ENCODE measurements around the gene SRSF8. TPM values are rescaled to one million over a fixed set of nuclear protein-coding genes. Genes with fewer than 3 reads are reported as not detected.
"Not testable (repeated sequence)": the region's sequence is repeated elsewhere in the genome, so short reads cannot be mapped to it uniquely, and the experiment has no call there.

Gene SRSF8
- total and polyA plus RNA-seq, 4 experiments from 2014 or later, result 104 to 147 (median 112) TPM

DNA sequence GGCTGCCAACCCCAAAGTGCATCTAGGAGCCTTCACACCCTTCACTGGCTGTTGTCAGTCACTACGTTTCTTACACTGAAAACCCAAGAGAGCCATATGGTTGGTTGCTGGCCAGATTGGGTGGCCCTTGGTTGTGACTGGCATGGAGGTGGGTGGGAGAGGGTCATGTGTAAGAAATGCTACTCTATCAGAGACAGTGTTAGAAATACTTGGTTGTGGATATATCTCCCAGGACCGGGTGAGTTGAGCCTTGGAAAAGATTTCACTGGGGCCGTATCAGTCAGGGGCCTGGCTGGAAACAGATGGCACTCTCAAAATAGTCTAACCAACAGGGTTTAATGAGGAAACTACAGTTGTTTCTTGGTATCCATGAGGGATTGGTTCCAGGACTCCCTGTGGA is 38.1 kb downstream of the SRSF8 start:
- H3K9me3 ChIP-seq (ENCODE audit: control insufficient read depth in 1 of 2, low read length in 2 of 2), result no peaks in the 10 kb centered on the region
- H3K36me3 ChIP-seq (ENCODE audit: insufficient read depth, low read length), result peaks cover 8% of the 10 kb centered on the region
- ChIA-PET CTCF (ENCODE audit: partially characterized antibody) (interaction anchor here (1.4 kb wide), 1 partner anchor 47 kb away, joined by 4 read pairs; no protein-coding TSS in a partner anchor), POLR2A (ENCODE audit: partially characterized antibody) (no interaction called here)
- Mint-ChIP-seq H3K27ac (peak overlapping the region in 1 of 7 donors; percentile 48), H3K4me1 (peaks cover 0 to 9% (median 7%) of the 10 kb centered on the region in 4 donors), H3K9me3 (peaks cover 0 to 2% (median 0%) of the 10 kb centered on the region in 8 donors), H3K27me3 (no peaks in the 10 kb centered on the region), H3K36me3 (peaks cover 14 to 32% of the 10 kb centered on the region in 2 donors), H3K4me3 (no peak overlapping the region)
- no peaks in the 10 kb centered on the region for H3K4me1 ChIP-seq (ENCODE audit: insufficient read depth, low read length)
- no peak overlapping the region for H3K27ac ChIP-seq (ENCODE audit: low read depth, low read length)
- intact Hi-C loops (cut with micrococcal nuclease), result no loop called here
- DNase-seq, result no peak
- H3K4me3 ChIP-seq (ENCODE audit: low read length in 2 of 2), result no peak overlapping the region
- no peaks in the 10 kb centered on the region for H3K27me3 ChIP-seq (ENCODE audit: insufficient read depth, low read length)

DNA sequence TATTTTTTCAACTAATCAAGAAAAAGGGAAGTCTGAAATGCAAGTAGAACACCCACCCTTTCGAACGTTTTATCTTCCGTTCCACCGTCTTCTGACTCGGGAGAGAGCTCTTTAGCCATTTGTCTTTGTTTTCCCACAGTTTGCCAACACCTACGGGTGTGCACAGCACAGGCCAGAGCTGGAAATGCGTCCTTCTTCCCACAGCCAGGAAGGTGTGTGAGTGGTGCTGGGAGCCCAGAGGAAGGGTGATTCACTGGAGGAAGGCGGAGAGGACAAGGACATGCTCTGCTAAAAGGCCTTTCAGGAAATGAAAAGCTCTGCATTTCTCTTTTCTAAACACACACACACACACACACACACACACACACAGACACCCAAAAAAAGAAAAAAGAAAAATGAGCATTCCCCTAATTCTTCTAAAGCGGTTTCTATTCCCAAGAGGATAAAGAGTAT is 41.5 kb downstream of the SRSF8 start:
- peak overlapping the region in 1 of 7 donors; percentile 53 for H3K27ac Mint-ChIP-seq
- DNase-seq, result no peak
- Histone ChIP-seq H3K36me3 (ENCODE audit: insufficient read depth, low read length) (peaks cover 9% of the 10 kb centered on the region), H3K9me3 (ENCODE audit: control insufficient read depth in 1 of 2, low read length in 2 of 2) (no peaks in the 10 kb centered on the region), H3K4me1 (ENCODE audit: insufficient read depth, low read length) (no peaks in the 10 kb centered on the region), H3K27me3 (ENCODE audit: insufficient read depth, low read length) (no peaks in the 10 kb centered on the region), H3K27ac (ENCODE audit: low read depth, low read length) (no peak overlapping the region), H3K4me3 (ENCODE audit: low read length in 2 of 2) (no peak overlapping the region)
- H3K27me3 Mint-ChIP-seq, result no peaks in the 10 kb centered on the region
- H3K4me3 Mint-ChIP-seq, result no peak overlapping the region
- H3K9me3 Mint-ChIP-seq, result peaks cover 0 to 2% (median 0%) of the 10 kb centered on the region in 8 donors
- H3K36me3 Mint-ChIP-seq, result peaks cover 19 to 35% of the 10 kb centered on the region in 2 donors
- ChIA-PET POLR2A (ENCODE audit: partially characterized antibody) (interaction anchor here (1.4 kb wide), 1 partner anchor 19 kb away, joined by 6 read pairs; the partner anchor contains the start of gene ENDOD1), CTCF (ENCODE audit: partially characterized antibody) (interaction anchor here (1.0 to 2.1 kb wide), 2 partner anchors 15 to 34 kb away, joined by 3 to 6 read pairs; no protein-coding TSS in a partner anchor)
- intact Hi-C loops (cut with micrococcal nuclease), result no loop called here
- H3K4me1 Mint-ChIP-seq, result peaks cover 0 to 15% (median 6%) of the 10 kb centered on the region in 4 donors

DNA sequence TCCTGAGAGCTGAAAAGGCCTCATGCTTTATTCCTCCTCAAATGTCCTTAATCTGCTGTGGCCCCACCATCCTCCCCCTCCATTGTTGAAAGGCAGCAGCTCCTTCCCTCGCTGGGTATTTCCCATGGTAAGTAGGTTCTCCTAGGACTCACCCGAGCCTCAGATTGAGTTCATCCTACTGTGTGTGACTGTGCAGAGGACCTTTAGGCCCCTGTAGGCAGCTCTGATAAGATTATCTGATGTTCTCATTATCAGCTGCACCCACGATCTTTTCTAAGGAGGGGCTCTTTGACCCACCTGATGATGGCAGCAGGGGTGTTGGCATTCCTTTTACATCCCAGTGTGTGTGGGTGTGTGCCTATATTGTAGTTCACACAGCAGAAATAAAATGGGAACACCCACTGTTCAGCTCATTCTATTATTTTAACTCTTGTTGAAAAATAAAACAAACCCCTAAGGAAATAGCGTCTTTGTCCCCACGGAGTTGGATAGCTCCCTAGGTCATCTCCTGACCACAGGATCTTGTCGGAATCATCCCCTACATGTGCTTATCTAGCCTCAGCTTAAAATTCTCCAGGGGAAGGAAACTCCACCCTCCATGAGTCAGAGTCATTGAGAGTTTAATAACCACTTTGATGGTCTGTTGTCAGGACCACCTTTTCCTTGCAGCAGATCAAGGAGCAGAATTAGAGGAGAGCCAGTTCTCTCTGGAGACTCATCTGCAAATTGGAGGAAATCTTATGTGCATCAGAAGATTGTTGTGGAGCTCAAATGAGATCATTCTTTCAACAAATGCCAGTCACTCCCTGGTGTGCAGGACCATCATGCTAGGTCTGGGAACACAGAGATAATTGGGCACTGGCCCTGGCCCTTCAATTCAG is 42.2 kb downstream of the SRSF8 start:
- no peaks in the 10 kb centered on the region for H3K4me1 ChIP-seq (ENCODE audit: insufficient read depth, low read length)
- peaks cover 0 to 3% (median 0%) of the 10 kb centered on the region in 8 donors for H3K9me3 Mint-ChIP-seq
- ChIA-PET POLR2A (ENCODE audit: partially characterized antibody) (interaction anchor here (1.4 kb wide), 1 partner anchor 20 kb away, joined by 6 read pairs; the partner anchor contains the start of gene ENDOD1), CTCF (ENCODE audit: partially characterized antibody) (interaction anchor here (1.0 to 2.1 kb wide), 2 partner anchors 16 to 33 kb away, joined by 3 to 6 read pairs; no protein-coding TSS in a partner anchor)
- H3K27ac ChIP-seq (ENCODE audit: low read depth, low read length), result no peak overlapping the region
- H3K36me3 Mint-ChIP-seq, result peaks cover 16 to 38% of the 10 kb centered on the region in 2 donors
- no peak overlapping the region for H3K4me3 Mint-ChIP-seq
- H3K9me3 ChIP-seq (ENCODE audit: control insufficient read depth in 1 of 2, low read length in 2 of 2), result no peaks in the 10 kb centered on the region
- peaks cover 0 to 15% (median 6%) of the 10 kb centered on the region in 4 donors for H3K4me1 Mint-ChIP-seq
- no peak overlapping the region for H3K4me3 ChIP-seq (ENCODE audit: low read length in 2 of 2)
- intact Hi-C loops (cut with micrococcal nuclease), result no loop called here
- peak overlapping the region in 1 of 7 donors; percentile 58 for H3K27ac Mint-ChIP-seq
- DNase-seq, result no peak
- H3K27me3 ChIP-seq (ENCODE audit: insufficient read depth, low read length), result no peaks in the 10 kb centered on the region
- no peaks in the 10 kb centered on the region for H3K27me3 Mint-ChIP-seq
- peaks cover 9% of the 10 kb centered on the region for H3K36me3 ChIP-seq (ENCODE audit: insufficient read depth, low read length)

DNA sequence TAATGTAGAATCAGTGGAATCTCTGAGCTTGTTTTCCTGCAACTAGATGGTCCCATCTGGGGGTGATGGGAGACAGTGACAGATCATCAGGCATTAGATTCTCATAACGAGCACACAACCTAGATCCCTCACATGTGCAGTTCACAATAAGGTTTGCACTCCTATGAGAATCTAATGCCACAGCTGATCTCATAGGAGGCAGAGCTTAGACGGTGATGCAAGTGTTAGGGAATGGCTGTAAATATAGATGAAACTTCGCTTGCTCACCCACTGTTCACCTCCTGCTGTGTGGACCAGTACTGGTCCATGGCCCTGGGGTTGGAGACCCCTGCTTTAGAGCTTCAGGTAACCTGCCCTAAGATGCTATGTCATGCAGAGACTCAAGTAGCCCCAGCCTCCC is 44.8 kb downstream of the SRSF8 start:
- H3K27me3 ChIP-seq (ENCODE audit: insufficient read depth, low read length); intact Hi-C loops (cut with micrococcal nuclease); POLR2A ChIA-PET (ENCODE audit: partially characterized antibody); H3K27ac Mint-ChIP-seq; DNase-seq; H3K4me3 Mint-ChIP-seq; H3K27me3 Mint-ChIP-seq; H3K9me3 ChIP-seq (ENCODE audit: control insufficient read depth in 1 of 2, low read length in 2 of 2); H3K4me1 ChIP-seq (ENCODE audit: insufficient read depth, low read length); H3K27ac ChIP-seq (ENCODE audit: low read depth, low read length); H3K9me3 Mint-ChIP-seq; CTCF ChIA-PET (ENCODE audit: partially characterized antibody); H3K36me3 ChIP-seq (ENCODE audit: insufficient read depth, low read length); H3K4me3 ChIP-seq (ENCODE audit: low read length in 2 of 2): not testable (repeated sequence)
- peaks cover 18 to 31% of the 10 kb centered on the region in 2 donors for H3K36me3 Mint-ChIP-seq
- H3K4me1 Mint-ChIP-seq, result peaks cover 0 to 15% (median 5%) of the 10 kb centered on the region in 4 donors

DNA sequence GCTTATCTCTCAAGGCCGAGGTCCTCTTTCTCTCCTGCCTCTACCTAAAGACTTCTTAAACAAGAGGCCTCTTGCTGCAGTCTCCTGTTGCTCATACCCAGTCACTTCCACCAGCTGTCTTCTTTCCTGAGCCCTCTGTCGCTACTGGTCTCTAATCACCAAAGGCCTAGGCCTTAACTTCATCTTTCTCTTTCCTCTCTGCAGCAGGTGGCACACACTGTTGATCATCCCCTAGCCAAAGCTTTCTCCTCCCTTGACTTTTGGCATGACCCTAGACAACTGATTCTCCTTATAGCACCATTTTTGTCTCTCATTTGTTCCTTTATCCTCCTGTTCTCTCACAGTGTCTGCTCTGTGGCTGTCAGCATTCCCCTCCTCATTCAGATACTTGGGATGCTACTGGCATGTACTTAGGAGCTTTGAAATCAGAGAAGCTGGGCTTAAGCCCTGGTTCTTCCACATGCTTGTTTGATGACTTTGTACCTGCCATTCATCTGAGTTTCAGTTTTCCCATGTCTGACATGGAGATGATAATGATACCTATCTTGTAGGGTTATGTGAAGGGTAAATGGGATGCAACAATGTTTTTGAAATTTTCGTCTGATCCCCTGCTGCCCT is 45.3 kb downstream of the SRSF8 start:
- H3K4me1 Mint-ChIP-seq, result peaks cover 0 to 15% (median 4%) of the 10 kb centered on the region in 4 donors
- no peak overlapping the region for H3K4me3 Mint-ChIP-seq
- intact Hi-C loops (cut with micrococcal nuclease), result no loop called here
- no peak for DNase-seq
- no peak overlapping the region for H3K27ac ChIP-seq (ENCODE audit: low read depth, low read length)
- no peaks in the 10 kb centered on the region for H3K27me3 ChIP-seq (ENCODE audit: insufficient read depth, low read length)
- no peak overlapping the region for H3K27ac Mint-ChIP-seq
- H3K27me3 Mint-ChIP-seq, result no peaks in the 10 kb centered on the region
- peaks cover 18 to 31% of the 10 kb centered on the region in 2 donors for H3K36me3 Mint-ChIP-seq
- peaks cover 9% of the 10 kb centered on the region for H3K36me3 ChIP-seq (ENCODE audit: insufficient read depth, low read length)
- no peak overlapping the region for H3K4me3 ChIP-seq (ENCODE audit: low read length in 2 of 2)
- ChIA-PET CTCF (ENCODE audit: partially characterized antibody) (no interaction called here), POLR2A (ENCODE audit: partially characterized antibody) (no interaction called here)
- peaks cover 0 to 5% (median 0%) of the 10 kb centered on the region in 8 donors for H3K9me3 Mint-ChIP-seq
- H3K4me1 ChIP-seq (ENCODE audit: insufficient read depth, low read length), result no peaks in the 10 kb centered on the region
- no peaks in the 10 kb centered on the region for H3K9me3 ChIP-seq (ENCODE audit: control insufficient read depth in 1 of 2, low read length in 2 of 2)

DNA sequence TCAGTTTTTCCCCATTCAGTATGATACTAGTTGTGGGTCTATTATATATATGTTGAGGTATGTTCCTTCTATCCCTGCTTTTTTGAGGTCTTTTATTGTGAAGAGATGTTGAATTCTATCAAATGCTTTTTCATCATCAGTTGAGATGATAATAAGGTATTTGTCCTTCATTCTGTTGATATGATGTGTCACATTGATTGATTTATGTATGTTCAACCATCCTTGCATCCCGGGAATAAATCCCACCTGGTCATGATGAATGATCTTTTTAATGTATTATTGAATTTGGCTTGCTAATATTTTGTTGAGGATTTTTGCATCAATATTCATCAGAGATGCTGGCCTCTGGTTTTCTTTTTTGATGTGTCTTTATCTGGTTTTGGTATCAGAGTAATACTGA is 48.9 kb downstream of the SRSF8 start:
- peaks cover 0 to 6% (median 2%) of the 10 kb centered on the region in 8 donors for H3K9me3 Mint-ChIP-seq
- Histone ChIP-seq H3K27ac (ENCODE audit: low read depth, low read length) (no peak overlapping the region), H3K9me3 (ENCODE audit: control insufficient read depth in 1 of 2, low read length in 2 of 2) (no peaks in the 10 kb centered on the region), H3K4me3 (ENCODE audit: low read length in 2 of 2) (no peak overlapping the region), H3K36me3 (ENCODE audit: insufficient read depth, low read length) (no peaks in the 10 kb centered on the region), H3K27me3 (ENCODE audit: insufficient read depth, low read length) (no peaks in the 10 kb centered on the region), H3K4me1 (ENCODE audit: insufficient read depth, low read length) (no peaks in the 10 kb centered on the region)
- H3K27me3 Mint-ChIP-seq, result no peaks in the 10 kb centered on the region
- POLR2A ChIA-PET (ENCODE audit: partially characterized antibody), result no interaction called here
- DNase-seq, result no peak
- peaks cover 0 to 15% (median 4%) of the 10 kb centered on the region in 4 donors for H3K4me1 Mint-ChIP-seq
- no peak overlapping the region for H3K27ac Mint-ChIP-seq
- no peak overlapping the region for H3K4me3 Mint-ChIP-seq
- H3K36me3 Mint-ChIP-seq, result peaks cover 9 to 10% of the 10 kb centered on the region in 2 donors
- CTCF ChIA-PET (ENCODE audit: partially characterized antibody), result no interaction called here
- intact Hi-C loops (cut with micrococcal nuclease), result no loop called here

Data from CD4-positive, alpha-beta memory T cell (primary cell).